ENCODE measurements around the gene CIAO1. TPM values are rescaled to one million over a fixed set of nuclear protein-coding genes. Genes with fewer than 3 reads are reported as not detected.

The CIAO1 gene
- total and polyA plus RNA-seq, 8 donors, result 29.3 to 161 (median 62.6) TPM

DNA sequence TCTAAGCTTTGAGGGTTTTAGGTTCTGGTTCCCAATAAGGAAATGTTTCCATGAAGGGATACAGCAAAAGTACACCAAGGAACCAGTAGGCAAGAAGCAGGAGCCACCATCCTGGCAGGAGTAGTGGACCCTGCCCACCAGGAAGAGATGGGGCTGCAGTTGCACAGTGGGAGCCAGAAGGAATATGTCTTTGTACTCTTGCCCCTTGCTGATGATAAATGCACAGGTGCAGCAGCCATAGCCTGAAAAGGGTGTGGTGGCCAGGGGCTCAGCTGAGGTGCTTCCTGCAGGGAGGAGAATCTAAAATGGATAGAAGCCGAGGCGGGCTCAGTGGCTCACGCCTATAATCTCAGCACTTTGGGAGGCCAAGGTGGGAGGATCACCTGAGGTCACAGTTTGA lies 27.8 kb upstream of the CIAO1 start:
- intact Hi-C loops (cut with DNase I; ENCODE audit: low total_unique reads), result no loop called here
- no peak overlapping the region for H3K27ac ChIP-seq
- WGBS, 5 donors, result 89 to 100% (median 98%) methylated on average over 3 of the region's 3 CpGs
- no peaks in the 10 kb centered on the region for H3K9me3 ChIP-seq
- TF ChIP-seq POLR2AphosphoS5 (IDR thresholded peaks at IDR 0.05), result no peak
- no peak for TF ChIP-seq EP300 (IDR thresholded peaks at IDR 0.05)
- no peak for TF ChIP-seq POLR2A (IDR thresholded peaks at IDR 0.05)
- TF ChIP-seq, protein P1, sequence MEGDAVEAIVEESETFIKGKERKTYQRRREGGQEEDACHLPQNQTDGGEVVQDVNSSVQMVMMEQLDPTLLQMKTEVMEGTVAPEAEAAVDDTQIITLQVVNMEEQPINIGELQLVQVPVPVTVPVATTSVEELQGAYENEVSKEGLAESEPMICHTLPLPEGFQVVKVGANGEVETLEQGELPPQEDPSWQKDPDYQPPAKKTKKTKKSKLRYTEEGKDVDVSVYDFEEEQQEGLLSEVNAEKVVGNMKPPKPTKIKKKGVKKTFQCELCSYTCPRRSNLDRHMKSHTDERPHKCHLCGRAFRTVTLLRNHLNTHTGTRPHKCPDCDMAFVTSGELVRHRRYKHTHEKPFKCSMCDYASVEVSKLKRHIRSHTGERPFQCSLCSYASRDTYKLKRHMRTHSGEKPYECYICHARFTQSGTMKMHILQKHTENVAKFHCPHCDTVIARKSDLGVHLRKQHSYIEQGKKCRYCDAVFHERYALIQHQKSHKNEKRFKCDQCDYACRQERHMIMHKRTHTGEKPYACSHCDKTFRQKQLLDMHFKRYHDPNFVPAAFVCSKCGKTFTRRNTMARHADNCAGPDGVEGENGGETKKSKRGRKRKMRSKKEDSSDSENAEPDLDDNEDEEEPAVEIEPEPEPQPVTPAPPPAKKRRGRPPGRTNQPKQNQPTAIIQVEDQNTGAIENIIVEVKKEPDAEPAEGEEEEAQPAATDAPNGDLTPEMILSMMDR (IDR thresholded peaks at IDR 0.05), result no peak
- peaks cover 0 to 14% (median 3%) of the 10 kb centered on the region in 4 donors for H3K4me1 ChIP-seq
- peaks cover 0 to 25% (median 16%) of the 10 kb centered on the region in 4 donors for H3K36me3 ChIP-seq
- no peaks in the 10 kb centered on the region for H3K27me3 ChIP-seq
- no peak overlapping the region for H3K4me3 ChIP-seq
- DNase-seq, result no peak

GRCh38 chr2:96239091-96239490 lies 26.9 kb upstream of the CIAO1 start:
- Histone ChIP-seq H3K27me3 (no peaks in the 10 kb centered on the region), H3K27ac (no peak overlapping the region), H3K36me3 (peaks cover 0 to 25% (median 16%) of the 10 kb centered on the region in 4 donors), H3K9me3 (no peaks in the 10 kb centered on the region), H3K4me3 (no peak overlapping the region), H3K4me1 (peaks cover 0 to 14% (median 3%) of the 10 kb centered on the region in 4 donors)
- intact Hi-C loops (cut with DNase I; ENCODE audit: low total_unique reads), result no loop called here
- TF ChIP-seq POLR2AphosphoS5 (IDR thresholded peaks at IDR 0.05) (no peak), POLR2A (IDR thresholded peaks at IDR 0.05) (no peak), EP300 (IDR thresholded peaks at IDR 0.05) (no peak)
- TF ChIP-seq, protein P1 (IDR thresholded peaks at IDR 0.05), result no peak
- 68 to 92% (median 85%) methylated on average over 3 of the region's 3 CpGs for WGBS, 5 donors
- no peak for DNase-seq

- H3K9me3 ChIP-seq, result no peaks in the 10 kb centered on the region
- peaks cover 0 to 14% (median 3%) of the 10 kb centered on the region in 4 donors for H3K4me1 ChIP-seq
- no peak overlapping the region for H3K4me3 ChIP-seq
- no peaks in the 10 kb centered on the region for H3K27me3 ChIP-seq
- H3K27ac ChIP-seq, result no peak overlapping the region
- DNase-seq, result no peak
- intact Hi-C loops (cut with DNase I; ENCODE audit: low total_unique reads), result no loop called here
- TF ChIP-seq, protein P1 (IDR thresholded peaks at IDR 0.05), result no peak
- TF ChIP-seq POLR2A (IDR thresholded peaks at IDR 0.05) (no peak), POLR2AphosphoS5 (IDR thresholded peaks at IDR 0.05) (no peak), EP300 (IDR thresholded peaks at IDR 0.05) (no peak)
- WGBS, 5 donors, result 95 to 99% (median 96%) methylated on average over 9 of the region's 9 CpGs
- peaks cover 0 to 25% (median 16%) of the 10 kb centered on the region in 4 donors for H3K36me3 ChIP-seq
These were observed 26.2 kb upstream of the CIAO1 start for GRCh38 chr2:96239745-96240264.

GRCh38 chr2:96240341-96241038 lies 25.5 kb upstream of the CIAO1 start:
- Histone ChIP-seq H3K27ac (peak overlapping the region in 1 of 5 donors; percentile 79), H3K9me3 (no peaks in the 10 kb centered on the region), H3K27me3 (no peaks in the 10 kb centered on the region), H3K4me1 (peaks cover 0 to 17% (median 3%) of the 10 kb centered on the region in 4 donors), H3K4me3 (no peak overlapping the region), H3K36me3 (peaks cover 0 to 25% (median 16%) of the 10 kb centered on the region in 4 donors)
- intact Hi-C loops (cut with DNase I; ENCODE audit: low total_unique reads), result no loop called here
- TF ChIP-seq EP300 (IDR thresholded peaks at IDR 0.05) (no peak), POLR2AphosphoS5 (IDR thresholded peaks at IDR 0.05) (no peak), POLR2A (IDR thresholded peaks at IDR 0.05) (no peak)
- TF ChIP-seq, protein P1 (IDR thresholded peaks at IDR 0.05), result no peak
- 89 to 96% (median 95%) methylated on average over 9 of the region's 9 CpGs for WGBS, 5 donors
- DNase-seq, result no peak
